ENCODE data around the gene PTH2R. TPM values are rescaled to one million over a fixed set of nuclear protein-coding genes. Genes with fewer than 3 reads are reported as not detected.

The PTH2R gene
- total RNA-seq, 1 donor from 2014 or later: not detected

DNA sequence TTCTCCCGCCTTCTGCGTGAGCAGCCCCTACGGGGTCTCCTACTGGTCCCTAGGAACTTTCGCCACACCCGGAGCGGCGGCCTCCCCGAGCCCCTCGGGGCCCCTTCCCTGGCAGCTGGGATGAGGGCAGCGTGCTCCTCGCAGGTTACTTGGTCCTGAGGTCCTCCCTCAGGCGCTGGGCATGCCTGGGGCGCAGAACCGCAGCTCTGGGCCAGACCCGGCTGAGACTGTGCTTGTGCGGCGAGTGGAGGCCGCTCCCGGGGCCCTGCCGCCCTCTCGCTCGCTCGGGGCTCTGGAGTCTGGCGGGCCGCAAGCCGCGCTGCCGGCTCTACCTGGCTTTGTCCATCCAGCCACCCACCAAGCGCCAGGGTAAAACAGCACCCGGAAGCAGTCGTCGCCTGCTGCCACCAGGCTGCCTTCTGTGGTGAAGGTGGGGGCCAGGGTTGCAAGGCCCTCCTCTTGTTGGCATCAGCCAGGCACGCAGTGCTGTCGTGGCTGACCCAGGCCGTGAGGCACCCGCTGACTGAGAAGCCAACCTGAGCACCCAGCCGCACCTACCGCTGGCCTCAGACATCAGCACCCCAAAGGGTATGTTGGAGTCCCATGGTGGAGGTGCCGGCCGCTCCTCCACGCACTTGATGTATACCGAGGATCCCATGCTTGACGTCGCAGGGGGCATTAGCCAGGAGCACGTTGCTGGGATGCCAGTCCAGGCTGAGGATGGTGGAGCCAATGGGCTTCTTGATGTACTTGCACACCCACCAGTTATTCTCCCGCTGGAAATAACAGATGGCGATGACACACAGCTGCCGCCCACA is 46.1 kb upstream of the PTH2R start:
- Mint-ChIP-seq H3K9me3 (ENCODE audit: unreplicated experiment) (peaks cover 9% of the 10 kb centered on the region), H3K27me3 (ENCODE audit: unreplicated experiment) (peaks cover 2% of the 10 kb centered on the region), H3K27ac (ENCODE audit: unreplicated experiment) (no peak overlapping the region), H3K4me1 (ENCODE audit: unreplicated experiment) (peaks cover 8% of the 10 kb centered on the region), H3K36me3 (ENCODE audit: low read depth, unreplicated experiment) (peaks cover 25% of the 10 kb centered on the region), H3K4me3 (ENCODE audit: unreplicated experiment) (no peak overlapping the region)
- no peak for TF ChIP-seq CTCF (IDR thresholded peaks at IDR 0.05; ENCODE audit: unreplicated experiment)
- no peak for DNase-seq (ENCODE audit: low spot score)

- peaks cover 9% of the 10 kb centered on the region for H3K9me3 Mint-ChIP-seq (ENCODE audit: unreplicated experiment)
- no peak overlapping the region for H3K4me3 Mint-ChIP-seq (ENCODE audit: unreplicated experiment)
- H3K36me3 Mint-ChIP-seq (ENCODE audit: low read depth, unreplicated experiment): peaks cover 25% of the 10 kb centered on the region
- no peak for TF ChIP-seq CTCF (IDR thresholded peaks at IDR 0.05; ENCODE audit: unreplicated experiment)
- H3K4me1 Mint-ChIP-seq (ENCODE audit: unreplicated experiment): peaks cover 8% of the 10 kb centered on the region
- no peak for DNase-seq (ENCODE audit: low spot score)
- H3K27me3 Mint-ChIP-seq (ENCODE audit: unreplicated experiment): peaks cover 2% of the 10 kb centered on the region
- no peak overlapping the region for H3K27ac Mint-ChIP-seq (ENCODE audit: unreplicated experiment)
Measured at GRCh38 chr2:208361077-208361441, 45.5 kb upstream of the PTH2R start.

GRCh38 chr2:208363485-208363884 is 43.1 kb upstream of the PTH2R start:
- no peak for DNase-seq (ENCODE audit: low spot score)
- H3K36me3 Mint-ChIP-seq (ENCODE audit: low read depth, unreplicated experiment): peaks cover 21% of the 10 kb centered on the region
- peaks cover 9% of the 10 kb centered on the region for H3K9me3 Mint-ChIP-seq (ENCODE audit: unreplicated experiment)
- peaks cover 2% of the 10 kb centered on the region for H3K4me1 Mint-ChIP-seq (ENCODE audit: unreplicated experiment)
- no peak for TF ChIP-seq CTCF (IDR thresholded peaks at IDR 0.05; ENCODE audit: unreplicated experiment)
- peaks cover 2% of the 10 kb centered on the region for H3K27me3 Mint-ChIP-seq (ENCODE audit: unreplicated experiment)
- H3K27ac Mint-ChIP-seq (ENCODE audit: unreplicated experiment): no peak overlapping the region
- H3K4me3 Mint-ChIP-seq (ENCODE audit: unreplicated experiment): no peak overlapping the region

DNA sequence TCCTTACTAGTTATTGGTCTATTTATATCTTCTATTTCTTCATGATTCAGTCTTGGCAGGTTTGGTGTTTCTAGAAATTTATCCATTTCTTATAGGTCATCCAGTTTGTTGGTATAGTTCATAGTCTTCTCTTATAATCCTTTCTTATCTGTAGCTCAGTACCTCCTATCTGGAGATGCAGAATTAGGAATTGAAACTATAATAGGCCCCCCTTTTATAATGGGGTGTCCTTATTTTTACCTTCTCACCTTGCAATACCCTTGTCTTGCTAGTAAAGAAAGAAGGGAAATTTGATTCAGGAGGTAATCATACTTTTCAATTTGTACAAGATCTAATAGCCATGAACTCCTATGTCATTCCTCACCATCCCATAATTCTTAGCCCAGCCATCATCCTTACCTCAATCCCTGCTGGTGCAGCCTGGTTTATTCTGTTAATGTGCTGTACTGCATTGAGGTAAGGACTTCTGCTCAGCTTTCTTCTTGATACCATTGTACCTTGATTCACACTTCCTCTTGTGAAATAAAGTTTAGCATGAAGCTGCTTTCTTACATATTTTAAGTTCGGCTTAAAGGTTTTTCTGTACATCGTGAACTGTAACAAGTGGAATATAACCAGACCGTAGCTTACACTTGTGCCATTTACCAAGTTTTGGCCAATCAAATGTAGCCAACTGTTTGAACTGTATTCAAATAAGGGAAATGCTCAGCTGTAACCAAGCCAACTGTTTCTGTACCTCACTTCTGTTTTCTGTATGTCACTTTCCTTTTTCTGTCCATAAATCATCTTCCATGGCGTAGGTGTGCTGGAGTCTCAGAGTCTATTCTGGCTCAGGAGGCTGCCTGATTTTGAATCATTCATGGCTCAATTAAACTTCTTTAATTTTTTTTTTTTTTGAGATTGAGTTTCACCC is 40.1 kb upstream of the PTH2R start:
- no peaks in the 10 kb centered on the region for H3K4me1 Mint-ChIP-seq (ENCODE audit: unreplicated experiment)
- no peaks in the 10 kb centered on the region for H3K27me3 Mint-ChIP-seq (ENCODE audit: unreplicated experiment)
- H3K9me3 Mint-ChIP-seq (ENCODE audit: unreplicated experiment): peaks cover 9% of the 10 kb centered on the region
- H3K4me3 Mint-ChIP-seq (ENCODE audit: unreplicated experiment): no peak overlapping the region
- H3K27ac Mint-ChIP-seq (ENCODE audit: unreplicated experiment): no peak overlapping the region
- DNase-seq (ENCODE audit: low spot score): no peak
- no peak for TF ChIP-seq CTCF (IDR thresholded peaks at IDR 0.05; ENCODE audit: unreplicated experiment)
- peaks cover 10% of the 10 kb centered on the region for H3K36me3 Mint-ChIP-seq (ENCODE audit: low read depth, unreplicated experiment)

Data from endothelial cell (in vitro differentiated cells).